Measurements from ENCODE around the gene PTPRU.

Gene PTPRU

GRCh38 chr1:29267321-29268070, 31.2 kb downstream of the PTPRU start:
- DNase-seq: no peak

- DNase-seq: no peak
Observed at GRCh38 chr1:29269382-29269781, 33.1 kb downstream of the PTPRU start.

GRCh38 chr1:29270929-29271521, 34.7 kb downstream of the PTPRU start:
- no peak for DNase-seq

- DNase-seq: peak; percentile 38
Observed at GRCh38 chr1:29271724-29272123, 35.4 kb downstream of the PTPRU start.

GRCh38 chr1:29272147-29272907, 36.0 kb downstream of the PTPRU start:
- DNase-seq: no peak

- DNase-seq: no peak
Observed at GRCh38 chr1:29275435-29275834, 39.1 kb downstream of the PTPRU start.

GRCh38 chr1:29278124-29278523, 41.8 kb downstream of the PTPRU start:
- no peak for DNase-seq

- no peak for DNase-seq
Observed at GRCh38 chr1:29279406-29279805, 43.1 kb downstream of the PTPRU start.

- no peak for DNase-seq
Observed at GRCh38 chr1:29279951-29280391, 43.6 kb downstream of the PTPRU start.

GRCh38 chr1:29280409-29281131, 44.2 kb downstream of the PTPRU start:
- no peak for DNase-seq

- no peak for DNase-seq
Observed at GRCh38 chr1:29281571-29281970, 45.2 kb downstream of the PTPRU start.

- no peak for DNase-seq
Observed at GRCh38 chr1:29282135-29282923, 46.0 kb downstream of the PTPRU start.

- DNase-seq: peak; percentile 40
Observed at GRCh38 chr1:29282924-29283803, 46.8 kb downstream of the PTPRU start.

- DNase-seq: no peak
Observed at GRCh38 chr1:29283804-29284195, 47.5 kb downstream of the PTPRU start.

- no peak for DNase-seq
Observed at GRCh38 chr1:29284286-29284960, 48.1 kb downstream of the PTPRU start.

- DNase-seq: no peak
Observed at GRCh38 chr1:29284961-29285560, 48.7 kb downstream of the PTPRU start.

GRCh38 chr1:29285771-29286170, 49.4 kb downstream of the PTPRU start:
- no peak for DNase-seq

- DNase-seq: no peak
Observed at GRCh38 chr1:29286194-29286767, 50.0 kb downstream of the PTPRU start.

- no peak for DNase-seq
Observed at GRCh38 chr1:29289493-29289892, 53.2 kb downstream of the PTPRU start.
